Measurements from ENCODE around the gene PHF19. TPM values are rescaled to one million over a fixed set of nuclear protein-coding genes. Genes with fewer than 3 reads are reported as not detected.

Gene PHF19
- total RNA-seq, 1 experiment from 2014 or later: 66.8 TPM

- H3K4me1 ChIP-seq (ENCODE audit: insufficient read depth, low read length): no peaks in the 10 kb centered on the region
- Mint-ChIP-seq H3K27ac (no peak overlapping the region; a peak in 1 of 7 replicates), H3K9me3 (no peaks in the 10 kb centered on the region), H3K4me1 (peaks cover 11 to 24% of the 10 kb centered on the region in 2 experiments; a peak in 3 of 4 replicates), H3K27me3 (ENCODE audit: low read depth) (no peaks in the 10 kb centered on the region), H3K36me3 (ENCODE audit: insufficient read depth in 1 of 3, low read depth in 3 of 3) (peaks cover 2 to 55% (median 11%) of the 10 kb centered on the region in 3 experiments; a peak in 5 of 7 replicates), H3K4me3 (no peak overlapping the region)
- H3K4me2 ChIP-seq (ENCODE audit: insufficient read depth, insufficient read length, low read length): no peak overlapping the region
- no peak for TF ChIP-seq CTCF (conservative IDR thresholded peaks at IDR 0.05)
- H2BK20ac ChIP-seq (ENCODE audit: low read depth, low read length, poor library complexity, severe bottlenecking): no peak overlapping the region
- H3K56ac ChIP-seq (ENCODE audit: insufficient read length, low read depth, low read length): no peak overlapping the region
- H3T11ph ChIP-seq (ENCODE audit: low read length): no peak overlapping the region
- H3K18ac ChIP-seq (ENCODE audit: insufficient read length, low read depth, low read length): no peak overlapping the region
- no peak overlapping the region for H2BK12ac ChIP-seq (ENCODE audit: insufficient read length, low read depth, low read length)
- no peaks in the 10 kb centered on the region for H3K79me2 ChIP-seq (ENCODE audit: insufficient read depth, low read length)
- no peaks in the 10 kb centered on the region for H3K9me3 ChIP-seq (ENCODE audit: control insufficient read depth, low read depth, low read length)
- no CpG with 5 or more reads among the region's 6 CpGs for WGBS (ENCODE audit: extremely low coverage, insufficient read length, low lambda C conversion rate)
- H4K5ac ChIP-seq (ENCODE audit: insufficient read length, low read depth, low read length): no peak overlapping the region
- no peak overlapping the region for H3K9ac ChIP-seq (ENCODE audit: extremely low read depth, insufficient read length, low read length)
- no peak overlapping the region for H3K4ac ChIP-seq (ENCODE audit: low read depth, low read length)
- no peak overlapping the region for H4K91ac ChIP-seq (ENCODE audit: insufficient read length, low read depth, low read length)
- no peaks in the 10 kb centered on the region for H4K20me1 ChIP-seq (ENCODE audit: control insufficient read depth, insufficient read depth, insufficient read length)
- H3K23ac ChIP-seq (ENCODE audit: insufficient read length, low read depth, low read length): no peak overlapping the region
- no peak overlapping the region for H2BK15ac ChIP-seq (ENCODE audit: low read depth, low read length)
- H3K14ac ChIP-seq (ENCODE audit: insufficient read depth, low read length): no peak overlapping the region
- no peaks in the 10 kb centered on the region for H3K27me3 ChIP-seq (ENCODE audit: insufficient read depth, low read length)
- H2BK120ac ChIP-seq (ENCODE audit: low read depth, low read length, poor library complexity, severe bottlenecking): no peak overlapping the region
- no peaks in the 10 kb centered on the region for H3K79me1 ChIP-seq (ENCODE audit: insufficient read depth, low read depth, low read length, poor library complexity, severe bottlenecking)
- no peak for DNase-seq
- no peak overlapping the region for H2AK5ac ChIP-seq (ENCODE audit: insufficient read length, low read length)
- H2BK5ac ChIP-seq (ENCODE audit: insufficient read length, low read length): no peak overlapping the region
- H3K23me2 ChIP-seq (ENCODE audit: insufficient read length, low read depth, low read length, poor library complexity, severe bottlenecking): no peaks in the 10 kb centered on the region
- H4K8ac ChIP-seq (replicated peaks; ENCODE audit: insufficient read length, low read depth, low read length): no peak overlapping the region
- H2AFZ ChIP-seq (ENCODE audit: low read length): no peak overlapping the region
- no peak overlapping the region for H3K27ac ChIP-seq (ENCODE audit: insufficient read length, low read depth, low read length)
Measured at GRCh38 chr9:120866651-120867050, 10.3 kb downstream of the PHF19 start.

Measured in H9 (cell line).